IMR-90 (cell line): Measurements from ENCODE around the gene SOX8. TPM values are rescaled to one million over a fixed set of nuclear protein-coding genes. Genes with fewer than 3 reads are reported as not detected.

ENCODE experiments used
- ATAC-seq: fragments of 200-7000 bp; cut with Tn5 transposase; 2 replicates; pipeline ENCODE4 v1.9.1; 2020; ENCODE audit warnings: low read depth, mild to moderate bottlenecking, moderate library complexity
- BruUV-seq: library from RNA; stranded (reverse); fragments of 400-500 nt; replicated peaks from 2 replicates; lab custom pipeline; 2021; lab: Mats Ljungman, UMichigan
- CTCF ChIA-PET: fragments of 300-600 bp; formaldehyde crosslinking; extraction: SDS; loops from one replicate; lab custom pipeline; 2021; ENCODE audit warnings: antibody characterized with exemption; lab: Yijun Ruan, JAX
- POLR2A ChIA-PET: fragments of 300-600 bp; sonication (Branson Sonifier 250); formaldehyde crosslinking; loops from one replicate; lab custom pipeline; 2022; ENCODE audit warnings: antibody characterized with exemption; ENCODE audit not compliant: unreplicated experiment; lab: Charles Lee
- DNase-seq: peaks from one replicate; pipeline ENCODE4 v3.0.0; 2013
- H2AFZ ChIP-seq: replicated peaks from 2 replicates; pipeline ENCODE3; 2013; ENCODE audit warnings: low read length, mild to moderate bottlenecking; ENCODE audit not compliant: poor library complexity
- H2AK5ac ChIP-seq: 2 replicates; pipeline ENCODE4 v1.6.1; 2013; ENCODE audit warnings: low read depth, low read length, inconsistent platforms
- H2AK9ac ChIP-seq: replicated peaks from 2 replicates; pipeline ENCODE3; 2013; ENCODE audit warnings: mild to moderate bottlenecking, low read depth, low read length, moderate library complexity; ENCODE audit not compliant: poor library complexity
- H2BK120ac ChIP-seq: 2 replicates; pipeline ENCODE4 v1.6.1; 2013; ENCODE audit warnings: low read depth, low read length, inconsistent platforms
- H2BK15ac ChIP-seq: 3 replicates; pipeline ENCODE4 v1.6.1; 2013; ENCODE audit warnings: low read depth, low read length, inconsistent platforms
- H2BK20ac ChIP-seq: 2 replicates; pipeline ENCODE4 v1.6.1; 2013; ENCODE audit warnings: low read depth, mild to moderate bottlenecking, inconsistent platforms, low read length, moderate library complexity
- H2BK5ac ChIP-seq: 2 replicates; pipeline ENCODE4 v1.6.1; 2013; ENCODE audit warnings: mild to moderate bottlenecking, low read depth, low read length, inconsistent platforms; ENCODE audit not compliant: poor library complexity, severe bottlenecking
- H3K14ac ChIP-seq: replicated peaks from 2 replicates; pipeline ENCODE4 v1.6.1; 2013; ENCODE audit warnings: low read depth, low read length, inconsistent platforms
- H3K18ac ChIP-seq: 2 replicates; pipeline ENCODE4 v1.6.1; 2013; ENCODE audit warnings: low read depth, low read length, control low read depth
- H3K23ac ChIP-seq: 2 replicates; pipeline ENCODE4 v1.6.1; 2013; ENCODE audit warnings: low read depth, low read length, inconsistent platforms
- H3K27ac ChIP-seq: 2 replicates; pipeline ENCODE4 v1.5.1; 2013; ENCODE audit warnings: mild to moderate bottlenecking, control low read depth, low read length; ENCODE audit not compliant: insufficient read depth
- H3K27me3 ChIP-seq: 2 replicates; pipeline ENCODE4 v1.6.1; 2013; ENCODE audit warnings: low read length; ENCODE audit not compliant: control insufficient read depth, insufficient read depth
- H3K36me3 ChIP-seq: 2 replicates; pipeline ENCODE4 v1.6.1; 2013; ENCODE audit warnings: low read length, mixed read lengths; ENCODE audit not compliant: control insufficient read depth, insufficient read depth
- H3K4ac ChIP-seq: 2 replicates; pipeline ENCODE4 v1.6.1; 2013; ENCODE audit warnings: low read depth, low read length, inconsistent platforms
- H3K4me1 ChIP-seq: 2 replicates; pipeline ENCODE4 v1.6.1; 2013; ENCODE audit warnings: low read length, mixed read lengths; ENCODE audit not compliant: control insufficient read depth, insufficient read depth
- H3K4me2 ChIP-seq: 2 replicates; pipeline ENCODE4 v1.6.1; 2013; ENCODE audit warnings: low read depth, mild to moderate bottlenecking, control low read depth, low read length, moderate library complexity
- H3K4me3 ChIP-seq: 2 replicates; pipeline ENCODE4 v1.5.1; 2013; ENCODE audit warnings: low read depth, mild to moderate bottlenecking, control low read depth, low read length, moderate library complexity; ENCODE audit not compliant: insufficient read depth
- H3K56ac ChIP-seq: 2 replicates; pipeline ENCODE4 v1.6.1; 2013; ENCODE audit warnings: low read length, inconsistent platforms; ENCODE audit not compliant: insufficient read depth; ENCODE audit errors: extremely low read depth
- H3K79me1 ChIP-seq, 2 experiments: 2 replicates each; pipeline ENCODE4 v1.6.1; 2013; ENCODE audit warnings: low read length in 2 of 2, inconsistent platforms in 1 of 2, low read depth in 1 of 2
- H3K9ac ChIP-seq: 2 replicates; pipeline ENCODE4 v1.6.1; 2013; ENCODE audit warnings: low read depth, low read length, control low read depth
- H3K9me1 ChIP-seq: 2 replicates; pipeline ENCODE4 v1.6.1; 2013; ENCODE audit warnings: low read length, inconsistent platforms; ENCODE audit not compliant: insufficient read depth
- H3K9me3 ChIP-seq: 2 replicates; pipeline ENCODE4 v1.6.1; 2013; ENCODE audit warnings: low read length; ENCODE audit not compliant: control insufficient read depth, insufficient read depth
- H4K20me1 ChIP-seq: 2 replicates; pipeline ENCODE4 v1.6.1; 2013; ENCODE audit warnings: low read length, inconsistent platforms; ENCODE audit not compliant: insufficient read depth
- H4K5ac ChIP-seq: 2 replicates; pipeline ENCODE4 v1.6.1; 2013; ENCODE audit warnings: mild to moderate bottlenecking, low read depth, low read length, control low read depth
- H4K8ac ChIP-seq, 2 experiments: 2 replicates each; pipeline ENCODE4 v1.6.1; 2013; ENCODE audit warnings: low read depth in 2 of 2, low read length in 2 of 2, control low read depth in 1 of 2, inconsistent platforms in 1 of 2
- H4K91ac ChIP-seq: 2 replicates; pipeline ENCODE4 v1.6.1; 2013; ENCODE audit warnings: low read depth, low read length, inconsistent platforms; ENCODE audit not compliant: insufficient read depth
- BHLHE40 ChIP-seq: fragments of 150-350 bp; IDR thresholded peaks from 2 replicates; pipeline ENCODE4 v1.6.1; 2016; ENCODE audit warnings: mild to moderate bottlenecking, low read depth, low read length
- CEBPB ChIP-seq: IDR thresholded peaks from 2 replicates; pipeline ENCODE4 v1.6.1; 2012; ENCODE audit warnings: low read depth, low read length, improper control_type of control experiment
- CHD1 ChIP-seq: IDR thresholded peaks from 2 replicates; pipeline ENCODE4 v1.6.1; 2012; ENCODE audit warnings: low read depth, low read length, improper control_type of control experiment
- ELK1 ChIP-seq: fragments of 150-350 bp; IDR thresholded peaks from 2 replicates; pipeline ENCODE4 v1.6.1; 2016; ENCODE audit warnings: low read depth, mild to moderate bottlenecking, low read length, moderate library complexity, borderline replicate concordance
- FOS ChIP-seq: fragments of 150-350 bp; IDR thresholded peaks from 2 replicates; pipeline ENCODE4 v1.6.1; 2016; ENCODE audit warnings: low read depth, low read length
- MAFK ChIP-seq: IDR thresholded peaks from 2 replicates; pipeline ENCODE4 v1.6.1; 2012; ENCODE audit warnings: low read depth, low read length, improper control_type of control experiment
- MAZ ChIP-seq: IDR thresholded peaks from 2 replicates; pipeline ENCODE4 v1.6.1; 2012; ENCODE audit warnings: low read depth, mild to moderate bottlenecking, low read length, improper control_type of control experiment, moderate library complexity, borderline replicate concordance
- MXI1 ChIP-seq: IDR thresholded peaks from 2 replicates; pipeline ENCODE4 v1.6.1; 2012; ENCODE audit warnings: low read depth, mild to moderate bottlenecking, low read length, moderate library complexity, borderline replicate concordance
- NFE2L2 ChIP-seq: fragments of 150-350 bp; IDR thresholded peaks from 2 replicates; pipeline ENCODE4 v1.6.1; 2016; ENCODE audit warnings: low read depth, mild to moderate bottlenecking, low read length
- POLR2A ChIP-seq: IDR thresholded peaks from 2 replicates; pipeline ENCODE4 v1.6.1; 2012; ENCODE audit warnings: mild to moderate bottlenecking, low read depth, low read length
- RAD21 ChIP-seq: IDR thresholded peaks from 2 replicates; pipeline ENCODE4 v1.6.1; 2012; ENCODE audit warnings: low read length, improper control_type of control experiment
- RCOR1 ChIP-seq: IDR thresholded peaks from 2 replicates; pipeline ENCODE4 v1.6.1; 2012; ENCODE audit warnings: mild to moderate bottlenecking, low read length, improper control_type of control experiment; ENCODE audit not compliant: insufficient replicate concordance
- RFX5 ChIP-seq: IDR thresholded peaks from 2 replicates; pipeline ENCODE4 v1.8.0; 2012; ENCODE audit warnings: low read depth, mild to moderate bottlenecking, low read length, moderate library complexity
- SMC3 ChIP-seq: fragments of 150-350 bp; IDR thresholded peaks from 2 replicates; pipeline ENCODE4 v1.6.1; 2016; ENCODE audit warnings: low read depth, mild to moderate bottlenecking, antibody characterized with exemption, low read length, moderate library complexity
- WGBS, 2 experiments: methylation state at CpG; one replicate each; pipeline versions ENCODE4 v1.1.5 to v1.1.7; 2013; ENCODE audit warnings: missing lambda C conversion rate in 2 of 2; ENCODE audit not compliant: insufficient read length in 1 of 2; ENCODE audit errors: extremely low coverage in 2 of 2; 5-methylcytosine and 5-hydroxymethylcytosine counted together
- dilution Hi-C: fragments of 300-500 bp; cut with HindIII; formaldehyde crosslinking; loops from one replicate; pipeline ENCODE4 v1.14.3; 2018; ENCODE audit warnings: low sequenced_read_pairs; ENCODE audit not compliant: unreplicated experiment
- in situ Hi-C: fragments of 300-500 bp; cut with MboI; formaldehyde crosslinking; loops from 3 replicates; pipeline ENCODE4 v1.14.3; 2019; ENCODE audit warnings: low sequenced_read_pairs, inconsistent platforms, mixed read lengths
- intact Hi-C: fragments of 100-400 bp; cut with micrococcal nuclease; formaldehyde crosslinking; loops from 2 replicates; pipeline ENCODE4 v1.10.0; 2022
- polyA plus RNA-seq, 3 experiments: library from polyadenylated mRNA; depleted of rRNA; stranded (reverse); fragments of >200 nt; gene quantifications; 2 replicates each; pipeline ENCODE4 v1.2.3, GENCODE V29; 2012; ENCODE audit warnings: low replicate concordance in 1 of 3
- total RNA-seq: library from RNA; depleted of rRNA; stranded (reverse); fragments of >200 nt; gene quantifications from 2 replicates; pipeline ENCODE4 v1.2.3, GENCODE V29; 2012
- TF ChIP-seq, protein P1 (sequence below): conservative IDR thresholded peaks from 2 replicates; pipeline ENCODE4 v1.5.1; 2012; ENCODE audit warnings: mild to moderate bottlenecking, low read depth, low read length, improper control_type of control experiment
- TF ChIP-seq, protein P2 (sequence below): fragments of 150-350 bp; IDR thresholded peaks from 2 replicates; pipeline ENCODE4 v1.6.1; 2017; ENCODE audit warnings: mild to moderate bottlenecking, antibody characterized with exemption, low read length, low read depth

The SOX8 gene
- total and polyA plus RNA-seq, 2 of the 4 experiments (the other 2 are of a cell fraction), result under 0.01 to 0.26 TPM

DNA sequence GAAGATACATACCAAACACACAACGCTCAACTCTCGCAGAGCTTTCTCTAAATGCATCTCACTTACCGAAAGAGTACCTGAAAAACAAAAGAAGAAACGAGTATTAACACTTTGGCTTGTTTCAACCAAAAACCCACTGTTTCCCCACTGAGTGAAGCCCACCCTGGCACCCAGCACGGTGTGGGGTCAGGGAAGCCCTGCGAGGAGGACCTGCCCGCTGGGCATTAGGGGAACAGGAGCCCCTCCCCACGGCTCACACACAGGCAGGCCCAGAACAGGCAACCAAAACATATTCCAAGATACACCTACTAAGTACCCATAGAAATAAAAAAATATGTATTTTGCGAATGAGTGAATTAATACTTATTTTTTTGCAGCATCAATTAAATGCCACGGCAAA, 47.4 kb upstream of the SOX8 start:
- no peak overlapping the region for H3K27ac ChIP-seq
- no peak overlapping the region for H2BK5ac ChIP-seq
- H3K4me3 ChIP-seq, result no peak overlapping the region
- no peak overlapping the region for H4K91ac ChIP-seq
- H4K20me1 ChIP-seq, result no peaks in the 10 kb centered on the region
- H3K4me2 ChIP-seq, result no peak overlapping the region
- H3K9me1 ChIP-seq, result no peaks in the 10 kb centered on the region
- H3K36me3 ChIP-seq, result peaks cover 8% of the 10 kb centered on the region
- H2AK5ac ChIP-seq, result no peak overlapping the region
- H3K4me1 ChIP-seq, result no peaks in the 10 kb centered on the region
- no peak for ATAC-seq
- in situ Hi-C loops (no loop called here), dilution Hi-C loops (no loop called here), intact Hi-C loops (no loop called here)
- CTCF ChIA-PET, result no interaction called here
- H3K27me3 ChIP-seq, result no peaks in the 10 kb centered on the region
- no peak overlapping the region for H4K8ac ChIP-seq
- BruUV-seq, result no TSS peak
- no peak overlapping the region for H3K18ac ChIP-seq
- H2BK120ac ChIP-seq, result no peak overlapping the region
- no peak overlapping the region for H3K23ac ChIP-seq
- H3K9ac ChIP-seq, result no peak overlapping the region
- no peaks in the 10 kb centered on the region for H3K9me3 ChIP-seq
- H2BK20ac ChIP-seq, result no peak overlapping the region
- no peak overlapping the region for H3K4ac ChIP-seq
- H3K79me1 ChIP-seq, result no peaks in the 10 kb centered on the region
- no peak overlapping the region for H4K5ac ChIP-seq
- no peak overlapping the region for H3K14ac ChIP-seq
- 83% methylated on average over 2 of the region's 10 CpGs; no CpG with 5 or more reads in 1 of the 2 experiments for WGBS, 2 experiments
- no peak overlapping the region for H3K56ac ChIP-seq
- no peak overlapping the region for H2AFZ ChIP-seq
- H2AK9ac ChIP-seq, result no peak overlapping the region
- POLR2A ChIA-PET, result no interaction called here
- H2BK15ac ChIP-seq, result no peak overlapping the region
- no peak for TF ChIP-seq MAFK
- TF ChIP-seq CEBPB, result no peak
- no peak for TF ChIP-seq BHLHE40
- TF ChIP-seq RFX5, result no peak
- TF ChIP-seq MXI1, result no peak
- TF ChIP-seq, protein P1, sequence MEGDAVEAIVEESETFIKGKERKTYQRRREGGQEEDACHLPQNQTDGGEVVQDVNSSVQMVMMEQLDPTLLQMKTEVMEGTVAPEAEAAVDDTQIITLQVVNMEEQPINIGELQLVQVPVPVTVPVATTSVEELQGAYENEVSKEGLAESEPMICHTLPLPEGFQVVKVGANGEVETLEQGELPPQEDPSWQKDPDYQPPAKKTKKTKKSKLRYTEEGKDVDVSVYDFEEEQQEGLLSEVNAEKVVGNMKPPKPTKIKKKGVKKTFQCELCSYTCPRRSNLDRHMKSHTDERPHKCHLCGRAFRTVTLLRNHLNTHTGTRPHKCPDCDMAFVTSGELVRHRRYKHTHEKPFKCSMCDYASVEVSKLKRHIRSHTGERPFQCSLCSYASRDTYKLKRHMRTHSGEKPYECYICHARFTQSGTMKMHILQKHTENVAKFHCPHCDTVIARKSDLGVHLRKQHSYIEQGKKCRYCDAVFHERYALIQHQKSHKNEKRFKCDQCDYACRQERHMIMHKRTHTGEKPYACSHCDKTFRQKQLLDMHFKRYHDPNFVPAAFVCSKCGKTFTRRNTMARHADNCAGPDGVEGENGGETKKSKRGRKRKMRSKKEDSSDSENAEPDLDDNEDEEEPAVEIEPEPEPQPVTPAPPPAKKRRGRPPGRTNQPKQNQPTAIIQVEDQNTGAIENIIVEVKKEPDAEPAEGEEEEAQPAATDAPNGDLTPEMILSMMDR, result no peak
- TF ChIP-seq RAD21, result no peak
- TF ChIP-seq CHD1, result no peak
- no peak for TF ChIP-seq NFE2L2
- no peak for TF ChIP-seq FOS
- no peak for TF ChIP-seq RCOR1
- TF ChIP-seq SMC3, result no peak
- TF ChIP-seq POLR2A, result no peak
- TF ChIP-seq ELK1, result no peak
- TF ChIP-seq, protein P2, sequence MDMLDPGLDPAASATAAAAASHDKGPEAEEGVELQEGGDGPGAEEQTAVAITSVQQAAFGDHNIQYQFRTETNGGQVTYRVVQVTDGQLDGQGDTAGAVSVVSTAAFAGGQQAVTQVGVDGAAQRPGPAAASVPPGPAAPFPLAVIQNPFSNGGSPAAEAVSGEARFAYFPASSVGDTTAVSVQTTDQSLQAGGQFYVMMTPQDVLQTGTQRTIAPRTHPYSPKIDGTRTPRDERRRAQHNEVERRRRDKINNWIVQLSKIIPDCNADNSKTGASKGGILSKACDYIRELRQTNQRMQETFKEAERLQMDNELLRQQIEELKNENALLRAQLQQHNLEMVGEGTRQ, result no peak
- TF ChIP-seq MAZ, result no peak
- no peak for DNase-seq
